HG02642 (cell line): Measurements from ENCODE around the gene DCAF4.
"Not testable (repeated sequence)": the region's sequence is repeated elsewhere in the genome, so short reads cannot be mapped to it uniquely, and the experiment has no call there.

Experiments used
- ATAC-seq: cut with Tn5 transposase; IDR thresholded peaks from one replicate; pipeline ENCODE4 v1.9.1; 2021; ENCODE audit warnings: mild to moderate bottlenecking; ENCODE audit not compliant: unreplicated experiment, poor library complexity

DCAF4 gene

DNA sequence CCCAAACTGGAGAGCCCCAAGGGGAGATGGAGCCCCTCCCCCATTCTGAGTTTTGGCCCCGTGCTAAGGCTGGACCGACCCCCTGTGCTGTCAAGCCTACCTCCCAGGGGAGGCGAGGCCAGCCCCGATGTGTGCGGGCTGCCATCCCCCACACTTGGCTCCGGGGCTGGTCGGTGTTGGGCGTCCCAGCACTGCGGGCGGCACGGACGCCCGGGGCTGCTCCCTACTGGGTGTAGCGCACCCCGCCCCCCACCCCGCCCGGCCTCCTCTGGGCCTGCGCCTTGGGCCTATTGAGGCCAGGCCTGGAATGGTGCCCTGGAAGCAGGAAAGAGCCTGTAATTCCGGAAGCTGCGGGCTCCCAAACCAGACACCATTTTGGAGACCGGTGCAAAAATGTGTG lies 2.6 kb downstream of the DCAF4 start:
- ATAC-seq, result no peak

DNA sequence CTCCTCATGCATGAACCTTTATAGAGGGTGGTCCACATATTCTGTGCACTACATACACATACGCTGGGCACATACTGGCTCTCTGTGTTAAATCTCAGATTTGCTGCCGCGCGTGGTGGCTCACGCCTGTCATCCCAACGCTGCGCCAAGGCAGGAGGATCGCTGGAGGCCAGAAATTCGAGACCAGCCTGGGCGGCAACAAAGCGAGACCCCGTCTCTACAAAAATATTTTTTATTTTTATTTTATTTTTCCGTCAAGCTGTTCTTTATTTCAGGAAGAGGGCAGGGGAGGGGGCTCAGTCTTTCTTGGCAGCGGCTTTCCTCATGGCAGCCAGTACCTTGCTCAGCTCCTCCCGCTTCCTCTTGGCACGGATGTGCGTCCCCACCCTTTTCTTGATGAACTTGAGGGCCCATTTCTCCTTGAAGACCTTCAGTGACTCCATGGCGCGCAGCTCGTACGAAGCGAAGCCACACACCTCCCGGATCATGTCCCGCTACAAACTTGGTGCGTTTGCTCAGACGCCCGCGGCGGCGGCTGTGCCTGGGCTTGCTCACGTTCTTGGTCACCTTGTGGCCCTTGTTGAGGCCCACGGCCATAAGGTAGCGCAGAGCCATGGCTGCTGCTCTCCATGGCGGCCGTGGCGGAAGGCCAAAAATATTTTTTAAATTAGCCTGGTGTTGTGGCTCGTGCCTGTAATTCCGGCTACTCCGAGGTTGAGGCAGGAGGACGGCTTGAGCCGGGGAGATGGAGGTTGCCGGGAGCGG lies 3.2 kb downstream of the DCAF4 start:
- ATAC-seq, result no peak

DNA sequence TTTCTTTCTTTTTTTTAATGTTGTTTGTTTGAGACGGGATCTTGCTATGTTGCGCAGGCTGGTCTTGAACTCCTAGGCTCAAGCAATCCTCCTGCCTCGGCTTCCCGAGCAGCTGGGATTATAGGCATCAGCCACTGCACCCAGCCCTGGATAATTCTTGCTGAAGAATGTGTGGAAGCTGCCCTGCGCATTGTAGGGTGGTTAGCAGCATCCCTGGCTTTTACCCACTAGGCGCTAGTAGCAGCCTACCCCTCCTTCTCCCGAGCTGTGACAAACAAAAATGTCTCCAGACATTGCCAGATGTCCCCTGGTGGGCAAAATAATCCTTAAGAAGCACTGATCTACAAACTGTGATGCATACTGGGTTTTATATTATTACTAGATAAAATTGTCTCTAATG lies 6.6 kb downstream of the DCAF4 start:
- ATAC-seq, result no peak

DNA sequence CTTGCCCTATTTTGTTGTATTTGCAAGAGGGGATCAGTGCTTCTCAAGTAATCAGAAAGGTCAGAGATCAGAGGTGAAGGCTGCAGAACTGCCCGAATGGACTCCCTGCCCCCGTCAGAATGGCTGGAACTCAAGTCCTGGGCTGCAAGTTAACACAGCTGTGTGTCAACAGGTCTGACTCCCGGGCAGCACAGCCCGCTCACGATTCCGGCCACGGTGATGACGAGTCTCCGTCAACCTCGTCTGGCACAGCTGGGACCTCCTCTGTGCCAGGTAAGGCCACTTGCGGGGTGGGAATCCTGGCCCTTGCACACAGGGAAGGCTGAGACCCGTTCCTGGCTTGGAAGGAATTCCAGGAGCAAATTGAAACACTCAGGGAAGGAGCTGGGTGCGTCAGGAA lies 13.4 kb downstream of the DCAF4 start:
- no peak for ATAC-seq

DNA sequence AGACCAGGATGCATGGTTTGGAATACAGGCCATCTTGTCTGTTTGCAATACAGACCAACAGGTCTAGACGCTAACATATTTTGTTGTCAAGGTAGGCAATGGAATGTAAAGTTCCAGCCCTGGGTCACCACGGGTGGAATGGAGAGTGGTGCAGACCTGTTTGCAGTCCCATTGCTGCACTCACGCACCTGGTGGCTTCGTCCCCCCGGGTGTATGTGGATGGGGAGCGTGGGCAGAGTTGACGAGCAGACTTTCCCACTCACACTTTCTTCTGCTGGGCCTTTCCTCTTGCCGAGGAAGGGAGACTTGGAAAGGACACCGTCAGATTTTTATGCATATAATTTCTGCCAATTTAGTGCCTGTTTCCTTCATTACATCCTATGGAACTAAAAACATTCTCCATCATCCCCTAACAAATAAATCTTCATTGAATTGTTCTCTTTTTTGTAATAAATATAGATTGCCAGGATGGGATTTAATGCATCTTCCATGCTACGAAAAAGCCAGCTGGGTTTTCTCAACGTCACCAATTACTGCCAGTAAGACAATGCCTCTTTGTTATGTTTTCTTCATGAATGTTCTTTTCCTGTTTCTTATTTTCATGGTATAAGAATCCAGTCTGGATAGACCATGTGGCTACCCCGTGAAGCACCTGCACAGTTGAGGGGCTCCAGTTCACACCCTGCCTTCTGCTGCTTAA lies 15.2 kb downstream of the DCAF4 start:
- no peak for ATAC-seq

DNA sequence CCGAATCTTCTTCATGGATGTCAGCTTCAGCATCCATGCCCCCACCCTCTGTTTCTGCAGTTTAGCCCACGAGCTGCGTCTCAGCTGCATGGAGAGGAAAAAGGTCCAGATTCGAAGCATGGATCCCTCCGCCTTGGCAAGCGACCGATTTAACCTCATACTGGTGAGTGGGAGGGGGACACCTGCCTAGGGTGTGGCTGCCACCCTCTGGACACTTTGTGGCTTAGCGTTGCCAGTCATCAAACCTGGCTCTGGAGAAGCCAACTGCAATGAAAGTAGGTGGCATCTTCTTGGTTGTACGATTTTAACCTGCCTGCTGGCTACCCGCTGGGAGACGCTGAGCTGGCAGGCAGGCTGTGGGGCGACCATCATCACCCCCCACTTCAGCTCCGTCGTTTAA lies 16.7 kb downstream of the DCAF4 start:
- ATAC-seq, result no peak

DNA sequence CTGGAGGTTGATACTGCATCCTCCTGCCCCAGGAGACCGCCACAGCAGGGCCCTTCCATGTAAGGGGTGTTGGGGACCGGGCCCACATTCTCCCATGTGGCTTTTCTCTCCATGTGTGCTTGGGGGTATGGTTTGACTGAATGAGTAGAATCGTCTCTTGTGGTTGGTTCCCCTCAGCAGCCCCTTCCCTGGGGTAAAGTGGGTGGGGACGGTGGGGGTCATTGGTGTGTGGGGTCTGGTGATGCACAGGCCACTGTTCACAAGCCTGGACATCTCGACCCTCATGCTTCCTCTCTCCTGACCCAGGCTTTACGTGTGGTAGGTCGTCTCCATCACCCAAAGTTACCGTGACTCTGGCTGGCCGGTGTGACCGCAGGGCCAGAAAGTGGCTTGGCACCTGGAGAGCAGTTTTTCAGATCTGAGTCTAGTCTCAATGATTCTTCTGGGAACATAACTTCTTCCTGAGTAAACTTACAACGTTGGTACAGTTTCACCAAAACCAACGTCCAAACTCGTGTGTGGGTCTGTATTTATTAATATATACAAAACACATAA lies 17.7 kb downstream of the DCAF4 start:
- ATAC-seq, result no peak

DNA sequence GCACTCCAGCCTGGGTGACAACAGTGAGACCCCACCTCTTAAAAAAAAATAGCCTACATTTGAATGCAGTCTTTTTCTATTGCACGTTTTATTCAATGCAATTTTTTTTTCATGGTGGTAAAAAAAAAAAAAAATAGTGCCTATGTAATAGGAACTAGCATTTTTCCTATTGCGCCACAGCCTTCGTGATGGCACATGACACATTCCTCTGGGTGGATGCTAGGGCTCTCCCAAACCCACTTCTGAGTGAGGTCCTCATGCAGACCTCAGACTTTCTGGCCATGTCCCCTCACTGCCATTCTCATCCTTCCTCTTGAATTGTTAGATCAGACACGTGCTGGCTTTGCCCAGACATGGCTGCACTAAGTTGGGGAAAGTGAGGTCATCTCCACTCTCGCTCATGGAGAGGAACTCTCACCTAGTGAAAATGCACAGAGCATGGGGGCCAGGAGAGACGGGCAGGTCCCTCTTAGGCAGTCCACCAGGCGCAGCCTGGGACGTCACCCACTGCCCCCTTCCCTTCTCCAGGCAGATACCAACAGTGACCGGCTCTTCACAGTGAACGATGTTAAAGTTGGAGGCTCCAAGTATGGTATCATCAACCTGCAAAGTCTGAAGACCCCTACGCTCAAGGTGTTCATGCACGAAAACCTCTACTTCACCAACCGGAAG lies 19.2 kb downstream of the DCAF4 start:
- no peak for ATAC-seq

DNA sequence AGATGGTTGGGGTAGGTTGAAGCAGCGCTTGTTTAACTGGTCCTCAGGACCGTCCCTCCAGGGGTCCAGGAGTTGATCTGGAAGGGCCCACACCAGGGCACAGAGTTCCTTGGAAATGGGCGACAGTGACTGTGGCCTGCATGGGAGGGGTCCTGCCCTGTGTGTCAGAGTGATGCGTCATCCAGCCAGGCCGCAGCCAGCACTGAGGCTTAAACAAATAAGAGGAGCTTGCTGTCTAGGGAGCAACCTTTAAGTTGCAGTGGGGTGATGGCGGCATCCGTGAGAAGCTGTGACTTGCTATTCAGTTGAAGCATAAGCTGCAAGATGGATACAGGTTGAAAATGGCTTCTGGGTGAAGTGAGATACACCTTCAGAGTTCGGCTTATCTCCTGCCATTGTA lies 20.2 kb downstream of the DCAF4 start:
- no peak for ATAC-seq

DNA sequence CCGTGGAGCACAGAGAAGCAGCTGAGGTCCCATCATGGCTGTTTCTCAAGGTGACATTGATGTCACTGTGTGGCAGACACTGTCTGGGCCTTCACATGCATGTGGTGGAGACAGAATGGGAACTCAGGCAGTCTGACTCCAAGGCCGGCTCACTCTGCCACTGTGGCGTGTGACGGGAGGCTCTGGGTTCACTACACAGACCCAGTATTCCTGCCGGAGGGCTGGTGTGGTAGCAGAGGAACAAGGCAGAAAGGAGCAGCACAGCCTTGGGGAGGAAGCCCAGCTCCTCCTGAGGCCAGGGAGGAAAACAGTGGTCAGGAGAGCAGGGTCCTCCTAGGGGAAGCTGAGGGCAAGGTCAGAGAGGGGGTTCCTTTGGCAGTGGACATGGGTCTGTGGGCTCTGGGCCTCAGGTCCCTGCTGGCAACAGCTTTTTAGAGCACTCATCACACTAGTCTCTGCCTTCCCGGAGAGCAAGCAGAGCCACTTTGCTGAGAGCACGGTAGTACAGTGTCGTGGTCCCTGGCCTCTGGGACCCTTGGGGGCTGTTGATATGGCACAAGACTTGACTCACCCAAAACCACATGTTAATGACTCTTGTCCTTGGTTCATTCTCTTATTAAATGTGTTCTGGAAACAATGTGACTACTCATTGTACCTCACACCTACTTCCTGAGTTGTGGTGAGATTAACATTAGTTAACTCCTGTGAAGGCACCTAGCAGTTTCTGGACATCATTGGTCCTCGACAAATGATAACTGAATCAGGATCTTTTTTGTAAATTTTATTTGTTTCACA lies 21.3 kb downstream of the DCAF4 start:
- no peak for ATAC-seq

DNA sequence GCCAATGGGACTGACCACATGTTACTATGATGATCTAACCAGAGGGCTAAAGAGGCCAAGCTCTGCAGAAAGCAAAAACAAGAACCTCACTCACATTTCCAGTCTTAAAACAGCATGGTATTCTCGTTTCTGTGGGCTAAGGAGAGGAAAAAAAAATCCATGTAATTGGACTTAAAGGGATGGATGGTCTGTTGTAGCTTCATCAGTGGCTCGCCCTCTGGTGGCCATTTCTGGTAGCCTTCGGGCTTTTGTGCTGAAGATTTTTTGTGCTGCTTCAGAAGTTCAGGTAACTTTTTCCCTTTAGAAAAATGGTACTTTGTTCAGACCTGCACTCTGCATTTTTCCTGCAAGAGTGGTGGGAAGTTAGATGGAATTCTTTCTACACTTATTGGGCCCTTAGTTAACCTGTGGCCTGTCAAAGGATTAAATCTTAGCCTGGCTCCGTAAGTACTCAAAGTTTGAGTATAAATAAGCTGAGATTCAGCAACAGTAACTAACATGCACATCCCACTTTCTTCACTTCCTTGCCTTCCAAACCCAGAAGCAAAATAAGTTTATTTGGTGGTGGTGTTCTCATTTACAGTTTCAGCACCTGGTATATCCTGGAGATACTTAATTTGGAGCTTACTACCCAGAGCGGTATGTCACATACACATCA lies 22.3 kb downstream of the DCAF4 start:
- no peak for ATAC-seq

DNA sequence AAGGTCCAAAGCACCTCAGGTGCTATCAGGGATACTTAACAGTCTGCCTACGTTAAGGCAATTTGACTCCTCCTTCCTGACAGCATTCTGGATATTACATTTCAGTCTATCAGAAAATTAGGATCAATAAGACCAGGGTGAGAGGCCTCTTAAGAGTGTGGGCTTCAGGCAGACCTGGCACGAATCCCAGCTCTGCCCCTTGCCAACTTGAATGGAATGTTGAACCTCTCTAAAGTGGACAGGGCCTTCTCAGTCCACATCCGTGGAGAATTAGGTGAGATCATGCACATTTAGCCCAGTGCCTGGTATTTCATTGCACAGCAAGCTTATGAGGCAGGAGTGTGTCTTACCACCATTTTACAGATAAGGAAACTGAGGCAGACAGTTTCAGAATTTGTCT lies 25.9 kb downstream of the DCAF4 start:
- ATAC-seq, result no peak

DNA sequence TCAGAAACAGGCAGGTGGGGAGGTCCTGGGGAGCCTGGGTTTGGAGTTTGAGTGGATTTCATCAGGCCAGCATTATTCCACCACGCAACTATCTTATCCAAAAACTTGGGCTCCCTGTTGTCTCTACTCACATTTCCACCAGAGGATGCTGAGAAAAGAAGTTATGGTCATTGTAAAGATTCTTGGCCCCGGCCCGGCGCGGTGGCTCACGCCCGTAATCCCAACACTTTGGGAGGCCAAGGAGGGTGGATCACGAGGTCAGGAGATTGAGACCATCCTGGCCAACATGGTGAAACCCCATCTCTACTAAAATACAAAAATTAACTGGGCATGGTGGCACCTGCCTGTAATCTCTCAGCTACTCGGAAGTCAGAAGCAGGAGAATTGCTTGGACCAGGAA lies 30.5 kb downstream of the DCAF4 start:
- not testable (repeated sequence) for ATAC-seq

DNA sequence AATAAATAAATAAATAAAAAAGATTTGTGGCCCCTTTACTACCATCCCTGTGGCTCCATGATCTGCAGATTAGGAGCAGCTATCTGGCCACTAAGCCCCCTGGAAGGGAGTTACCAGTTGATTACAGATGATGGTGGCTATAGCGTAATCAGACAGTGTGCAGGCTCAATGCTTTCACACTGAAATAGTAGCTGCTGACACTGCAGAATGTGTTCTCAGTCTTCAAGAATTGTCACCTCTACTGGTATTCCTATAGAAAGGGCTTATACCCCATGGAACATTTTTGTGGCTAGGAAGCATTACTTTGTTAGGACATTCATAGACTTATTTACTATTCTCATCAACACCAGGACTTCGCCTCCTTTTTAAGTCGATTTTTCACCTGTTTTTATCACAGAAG lies 30.9 kb downstream of the DCAF4 start:
- ATAC-seq, result no peak

DNA sequence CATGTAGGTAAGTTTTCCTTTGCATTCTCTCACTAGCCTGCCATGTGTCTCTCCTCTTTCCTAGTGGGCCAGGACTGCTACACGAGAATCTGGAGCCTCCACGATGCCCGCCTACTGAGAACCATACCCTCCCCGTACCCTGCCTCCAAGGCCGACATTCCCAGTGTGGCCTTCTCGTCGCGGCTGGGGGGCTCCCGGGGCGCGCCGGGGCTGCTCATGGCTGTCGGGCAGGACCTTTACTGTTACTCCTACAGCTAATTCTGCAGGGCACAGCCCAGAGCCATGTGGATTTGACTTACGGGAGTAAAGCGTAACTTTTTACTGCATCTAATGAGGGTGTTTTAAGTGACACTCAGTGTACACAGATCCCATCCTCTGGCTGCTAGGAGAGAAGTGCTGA lies 32.3 kb downstream of the DCAF4 start:
- ATAC-seq, result no peak

DNA sequence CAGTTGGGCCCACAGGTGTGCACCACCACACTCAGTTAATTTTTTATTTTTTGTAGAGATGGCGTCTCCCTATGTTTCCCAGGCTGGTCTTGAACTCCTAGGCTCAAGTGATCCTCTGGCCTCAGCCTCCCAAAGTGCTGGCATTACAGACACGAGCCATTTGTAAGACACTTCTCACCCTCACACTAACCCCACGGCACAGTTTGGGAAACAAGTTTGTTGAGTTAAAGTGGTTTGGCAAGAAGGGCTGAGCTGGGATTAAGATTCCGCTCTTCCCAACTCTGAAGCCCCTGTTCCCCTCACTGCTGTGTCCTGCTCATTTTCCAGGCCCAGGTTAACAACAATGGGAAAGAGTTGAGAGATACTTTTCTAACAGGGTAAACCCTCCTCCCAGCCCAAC lies 34.8 kb downstream of the DCAF4 start:
- ATAC-seq, result not testable (repeated sequence)

DNA sequence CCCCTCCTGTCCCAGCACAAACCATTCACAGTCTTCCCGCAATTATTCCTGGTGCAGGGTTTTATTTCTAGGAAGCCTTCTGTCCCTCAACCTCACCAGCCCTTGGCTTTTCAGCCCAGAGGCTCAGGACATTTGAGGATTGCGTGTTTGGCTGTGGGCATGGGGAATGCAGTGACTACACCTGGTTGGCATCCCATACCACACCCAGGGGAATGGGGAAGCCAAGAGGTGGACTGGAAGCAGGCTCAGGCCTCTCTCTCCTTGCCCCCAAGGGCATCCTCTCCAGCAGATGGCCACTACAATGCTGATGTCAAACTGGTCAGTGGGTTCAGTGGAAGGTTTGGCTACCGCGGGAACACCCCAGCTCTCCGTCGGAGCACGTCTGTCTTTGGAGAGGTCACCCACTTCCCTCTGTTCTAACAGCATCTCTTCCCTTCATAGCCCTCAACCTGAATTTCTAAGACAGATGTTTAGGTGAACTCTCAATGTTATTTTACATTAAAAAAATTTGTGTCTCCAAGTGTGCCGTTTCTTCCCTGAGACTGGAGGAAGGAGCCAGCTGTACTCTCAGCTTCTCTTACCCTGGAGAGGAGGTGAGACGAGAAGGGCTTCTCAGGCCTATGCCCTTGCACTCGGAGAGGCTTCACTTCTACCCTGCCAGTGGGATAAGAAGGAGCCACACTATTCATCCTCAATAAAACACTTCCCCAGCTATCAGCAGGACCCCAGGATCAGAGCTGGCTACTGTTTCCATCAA lies 35.5 kb downstream of the DCAF4 start:
- no peak for ATAC-seq

DNA sequence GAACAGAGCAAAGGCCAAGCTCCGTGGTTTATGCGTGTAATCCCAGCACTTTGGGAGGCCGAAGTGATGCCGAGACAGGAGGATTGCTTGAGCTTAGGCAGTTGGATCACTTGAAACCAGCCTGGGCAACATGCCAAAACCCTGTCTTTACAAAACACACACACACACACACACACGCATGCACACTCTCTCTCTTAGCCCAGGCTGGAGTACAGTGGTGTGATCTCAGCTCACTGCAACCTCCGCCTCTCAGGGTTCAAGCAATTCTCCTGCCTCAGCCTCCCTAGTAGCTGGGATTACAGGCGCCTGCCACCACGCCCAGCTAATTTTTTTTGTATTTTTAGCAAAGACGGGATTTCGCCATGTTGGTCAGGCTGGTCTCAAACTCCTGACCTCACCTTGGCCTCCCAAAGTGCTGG lies 36.1 kb downstream of the DCAF4 start:
- not testable (repeated sequence) for ATAC-seq

DNA sequence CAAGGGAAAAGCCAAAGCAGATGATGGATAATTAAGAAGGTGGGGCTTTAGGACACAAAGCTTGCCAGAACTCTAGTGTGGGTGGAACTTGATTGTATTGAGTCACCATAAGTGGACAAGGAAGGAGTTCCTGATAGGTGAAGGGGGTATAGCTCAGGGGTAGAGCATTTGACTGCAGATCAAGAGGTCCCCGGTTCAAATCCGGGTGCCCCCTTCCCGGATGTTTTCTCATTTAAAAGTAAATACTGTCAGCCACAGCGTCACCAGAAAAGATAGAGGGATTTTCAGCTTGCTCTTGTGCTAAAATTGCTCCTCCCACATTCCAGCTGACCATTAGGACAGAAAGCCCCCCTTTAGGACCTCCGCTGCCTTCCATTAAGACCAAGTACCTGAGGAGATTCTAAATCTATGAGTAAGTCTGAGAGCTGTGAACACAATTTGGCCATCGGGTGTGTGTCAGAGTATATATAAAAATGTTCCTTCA lies 36.6 kb downstream of the DCAF4 start:
- ATAC-seq, result no peak
